HepG2 (cell line): ENCODE measurements around the gene P3H4. TPM values are rescaled to one million over a fixed set of nuclear protein-coding genes. Genes with fewer than 3 reads are reported as not detected.

Experiments
- ATF7 ChIP-seq, 2 experiments: fragments of 450-650 bp in 1 of 2; sonication (generic) in 1 of 2; formaldehyde crosslinking in 1 of 2; IDR thresholded peaks; 2 replicates each; pipeline versions ENCODE4 v1.4.0 to v1.6.1; 2016 to 2020; ENCODE audit warnings: antibody characterized with exemption in 1 of 2, mild to moderate bottlenecking in 1 of 2, missing genetic modification reagents in 1 of 2
- BHLHE40 ChIP-seq: IDR thresholded peaks from 2 replicates; pipeline ENCODE4 v1.6.1; 2011; ENCODE audit warnings: low read length, improper control_type of control experiment
- DNMT3B ChIP-seq: conservative IDR thresholded peaks from 2 replicates; pipeline ENCODE4 v1.6.1; 2016; ENCODE audit warnings: missing biosample characterization, control low read depth
- FLYWCH1 ChIP-seq: sonication (generic); formaldehyde crosslinking; IDR thresholded peaks from 2 replicates; pipeline ENCODE4 v1.8.1; 2023; ENCODE audit warnings: mild to moderate bottlenecking, missing genetic modification reagents
- JUND ChIP-seq: sonication (generic); formaldehyde crosslinking; IDR thresholded peaks from 2 replicates; pipeline ENCODE4 v1.8.0; 2022; ENCODE audit warnings: mild to moderate bottlenecking, missing genetic modification reagents
- SNAPC2 ChIP-seq: sonication (generic); formaldehyde crosslinking; IDR thresholded peaks from 2 replicates; pipeline ENCODE4 v1.8.1; 2022; ENCODE audit warnings: mild to moderate bottlenecking, missing genetic modification reagents
- TCF12 ChIP-seq, 2 experiments: fragments of 450-650 bp in 1 of 2; sonication (generic) in 1 of 2; formaldehyde crosslinking in 1 of 2; IDR thresholded peaks; 2 replicates each; pipeline versions ENCODE4 v1.6.1 to v1.8.0; 2017 to 2022; ENCODE audit warnings: antibody characterized with exemption in 1 of 2, mild to moderate bottlenecking in 1 of 2, missing genetic modification reagents in 1 of 2, moderate library complexity in 1 of 2
- TP53 ChIP-seq: sonication (generic); formaldehyde crosslinking; conservative IDR thresholded peaks from 2 replicates; pipeline ENCODE4 v1.4.0; 2020; ENCODE audit warnings: missing genetic modification reagents
- ZNF777 ChIP-seq: sonication (generic); formaldehyde crosslinking; IDR thresholded peaks from 2 replicates; pipeline ENCODE4 v1.4.0; 2020; ENCODE audit warnings: missing genetic modification reagents
- polyA plus RNA-seq, 8 experiments: library from polyadenylated mRNA; depleted of rRNA in 3 of 8; stranded (reverse) in 7 of 8; unstranded in 1 of 8; fragments of >200 nt; fragmentation: Illumina TruSeq in 4 of 8; extraction: Trizol in 4 of 8; gene quantifications; 2 replicates each; pipeline versions ENCODE4 v1.2.1 to v1.2.3, GENCODE V29; 2011 to 2016; ENCODE audit warnings: low read depth in 4 of 8, missing spikeins in 1 of 8, mixed read lengths in 1 of 8; ENCODE audit not compliant: insufficient read depth in 1 of 8
- total RNA-seq, 5 experiments: library from RNA; depleted of rRNA; stranded (reverse); fragments of >200 nt; fragmentation: Illumina TruSeq; extraction: Trizol; gene quantifications; 2 replicates each; pipeline ENCODE4 v1.2.3, GENCODE V29; 2016; ENCODE audit warnings: low read depth in 1 of 5
- TF ChIP-seq, protein P1 (sequence below), 2 experiments: sonication (generic) in 1 of 2; formaldehyde crosslinking in 1 of 2; IDR thresholded peaks; 2 replicates each; pipeline versions ENCODE4 v1.6.1 to v1.9.0; 2014 to 2022; ENCODE audit warnings: antibody characterized with exemption in 1 of 2, borderline replicate concordance in 1 of 2, inconsistent platforms in 1 of 2, low read depth in 1 of 2, missing genetic modification reagents in 1 of 2
- TF ChIP-seq, protein P2 (sequence below): sonication (generic); formaldehyde crosslinking; IDR thresholded peaks from 2 replicates; pipeline ENCODE4 v1.5.1; 2020; ENCODE audit warnings: mild to moderate bottlenecking, missing genetic modification reagents
- TF ChIP-seq, protein P3 (sequence below): sonication (generic); formaldehyde crosslinking; IDR thresholded peaks from 2 replicates; pipeline ENCODE4 v1.4.0; 2020; ENCODE audit warnings: missing genetic modification reagents

Gene P3H4
- total and polyA plus RNA-seq, 2 of the 13 experiments (the other 11 are each of a cell fraction or from before 2014, with no cell fraction given), result 37.1 to 50.6 TPM

DNA sequence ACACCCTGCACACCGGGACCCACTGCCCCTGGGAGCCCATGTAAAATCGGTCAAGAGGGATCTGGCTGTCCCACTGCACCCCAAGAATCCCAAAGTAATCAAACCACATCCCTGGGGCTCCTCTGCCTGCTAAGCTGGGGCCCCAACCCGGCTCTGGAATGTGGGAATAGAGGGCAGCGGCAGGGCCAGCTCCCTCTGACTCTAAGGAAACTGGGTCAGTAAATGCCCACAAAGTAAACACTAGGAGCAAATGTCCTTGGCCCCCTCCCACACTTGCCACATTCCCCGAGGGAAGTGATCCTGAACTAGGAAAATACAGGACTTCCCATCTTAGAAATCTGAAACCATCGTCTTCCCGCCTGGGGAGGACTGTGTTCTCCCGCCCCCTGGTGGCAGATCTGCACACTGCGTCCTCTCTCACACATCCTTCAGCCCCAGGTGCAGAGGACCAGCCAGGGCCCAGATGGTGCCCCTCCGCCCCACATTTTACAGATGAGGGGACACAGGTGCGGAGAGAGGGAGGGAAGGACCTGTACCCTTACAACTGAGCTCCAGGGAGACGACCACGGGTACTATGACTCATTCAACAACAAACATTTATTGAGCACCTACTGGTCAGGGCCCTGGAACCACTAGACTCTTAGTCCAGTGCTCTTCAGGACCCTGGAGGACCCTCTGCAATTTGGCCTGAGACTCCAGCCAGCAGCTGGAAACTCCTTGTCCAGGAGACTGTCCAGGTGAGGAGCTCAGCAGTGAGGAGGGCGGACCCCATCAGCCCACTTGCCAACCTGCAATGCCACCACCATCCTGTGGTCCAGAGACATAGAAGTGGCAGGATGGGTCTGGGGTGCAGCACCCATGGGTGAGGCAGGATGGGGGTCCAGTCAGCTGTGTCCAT, 10.1 kb downstream of the P3H4 start (continued):
- TF ChIP-seq, protein P1, sequence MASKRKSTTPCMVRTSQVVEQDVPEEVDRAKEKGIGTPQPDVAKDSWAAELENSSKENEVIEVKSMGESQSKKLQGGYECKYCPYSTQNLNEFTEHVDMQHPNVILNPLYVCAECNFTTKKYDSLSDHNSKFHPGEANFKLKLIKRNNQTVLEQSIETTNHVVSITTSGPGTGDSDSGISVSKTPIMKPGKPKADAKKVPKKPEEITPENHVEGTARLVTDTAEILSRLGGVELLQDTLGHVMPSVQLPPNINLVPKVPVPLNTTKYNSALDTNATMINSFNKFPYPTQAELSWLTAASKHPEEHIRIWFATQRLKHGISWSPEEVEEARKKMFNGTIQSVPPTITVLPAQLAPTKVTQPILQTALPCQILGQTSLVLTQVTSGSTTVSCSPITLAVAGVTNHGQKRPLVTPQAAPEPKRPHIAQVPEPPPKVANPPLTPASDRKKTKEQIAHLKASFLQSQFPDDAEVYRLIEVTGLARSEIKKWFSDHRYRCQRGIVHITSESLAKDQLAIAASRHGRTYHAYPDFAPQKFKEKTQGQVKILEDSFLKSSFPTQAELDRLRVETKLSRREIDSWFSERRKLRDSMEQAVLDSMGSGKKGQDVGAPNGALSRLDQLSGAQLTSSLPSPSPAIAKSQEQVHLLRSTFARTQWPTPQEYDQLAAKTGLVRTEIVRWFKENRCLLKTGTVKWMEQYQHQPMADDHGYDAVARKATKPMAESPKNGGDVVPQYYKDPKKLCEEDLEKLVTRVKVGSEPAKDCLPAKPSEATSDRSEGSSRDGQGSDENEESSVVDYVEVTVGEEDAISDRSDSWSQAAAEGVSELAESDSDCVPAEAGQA (IDR thresholded peaks at IDR 0.05; ENCODE audit: low read depth), result no peak
- TF ChIP-seq, protein P1 (CRISPR knock-in tag; IDR thresholded peaks at IDR 0.05; ENCODE audit: borderline replicate concordance), result no peak
- no peak; the same call in 1 of the 2 replicates for TF ChIP-seq ZNF777 (CRISPR knock-in tag)
- TF ChIP-seq TP53 (CRISPR knock-in tag), result no peak
- TF ChIP-seq ATF7 (IDR thresholded peaks at IDR 0.05), result no peak
- TF ChIP-seq ATF7 (CRISPR knock-in tag; IDR thresholded peaks at IDR 0.05), result 0 out of 2 replicates have a peak, but pooled peaks have one; percentile 47
- TF ChIP-seq FLYWCH1 (CRISPR knock-in tag), result no peak
- TF ChIP-seq JUND (CRISPR knock-in tag), result 0 out of 2 replicates have a peak, but pooled peaks have one; percentile 51
- no peak for TF ChIP-seq TCF12 (IDR thresholded peaks at IDR 0.05)
- no peak for TF ChIP-seq TCF12 (CRISPR knock-in tag; IDR thresholded peaks at IDR 0.05)
- no peak for TF ChIP-seq DNMT3B
- peak; percentile 15; the same call in 1 of the 2 replicates for TF ChIP-seq SNAPC2 (CRISPR knock-in tag)
- 0 out of 2 replicates have a peak, but pooled peaks have one; percentile 30 for TF ChIP-seq BHLHE40
- TF ChIP-seq, protein P2, sequence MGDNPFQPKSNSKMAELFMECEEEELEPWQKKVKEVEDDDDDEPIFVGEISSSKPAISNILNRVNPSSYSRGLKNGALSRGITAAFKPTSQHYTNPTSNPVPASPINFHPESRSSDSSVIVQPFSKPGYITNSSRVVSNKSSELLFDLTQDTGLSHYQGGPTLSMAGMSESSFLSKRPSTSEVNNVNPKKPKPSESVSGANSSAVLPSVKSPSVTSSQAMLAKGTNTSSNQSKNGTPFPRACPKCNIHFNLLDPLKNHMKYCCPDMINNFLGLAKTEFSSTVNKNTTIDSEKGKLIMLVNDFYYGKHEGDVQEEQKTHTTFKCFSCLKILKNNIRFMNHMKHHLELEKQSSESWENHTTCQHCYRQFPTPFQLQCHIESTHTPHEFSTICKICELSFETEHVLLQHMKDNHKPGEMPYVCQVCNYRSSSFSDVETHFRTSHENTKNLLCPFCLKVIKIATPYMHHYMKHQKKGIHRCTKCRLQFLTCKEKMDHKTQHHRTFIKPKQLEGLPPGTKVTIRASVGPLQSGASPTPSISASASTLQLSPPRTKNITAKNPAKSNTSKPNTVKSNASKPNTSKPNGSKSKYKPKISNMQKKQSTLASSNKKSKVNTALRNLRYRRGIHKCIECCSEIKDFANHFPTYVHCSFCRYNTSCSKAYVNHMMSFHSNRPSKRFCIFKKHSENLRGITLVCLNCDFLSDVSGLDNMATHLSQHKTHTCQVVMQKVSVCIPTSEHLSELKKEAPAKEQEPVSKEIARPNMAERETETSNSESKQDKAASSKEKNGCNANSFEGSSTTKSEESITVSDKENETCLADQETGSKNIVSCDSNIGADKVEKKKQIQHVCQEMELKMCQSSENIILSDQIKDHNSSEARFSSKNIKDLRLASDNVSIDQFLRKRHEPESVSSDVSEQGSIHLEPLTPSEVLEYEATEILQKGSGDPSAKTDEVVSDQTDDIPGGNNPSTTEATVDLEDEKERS (CRISPR knock-in tag), result no peak
- TF ChIP-seq, protein P3, sequence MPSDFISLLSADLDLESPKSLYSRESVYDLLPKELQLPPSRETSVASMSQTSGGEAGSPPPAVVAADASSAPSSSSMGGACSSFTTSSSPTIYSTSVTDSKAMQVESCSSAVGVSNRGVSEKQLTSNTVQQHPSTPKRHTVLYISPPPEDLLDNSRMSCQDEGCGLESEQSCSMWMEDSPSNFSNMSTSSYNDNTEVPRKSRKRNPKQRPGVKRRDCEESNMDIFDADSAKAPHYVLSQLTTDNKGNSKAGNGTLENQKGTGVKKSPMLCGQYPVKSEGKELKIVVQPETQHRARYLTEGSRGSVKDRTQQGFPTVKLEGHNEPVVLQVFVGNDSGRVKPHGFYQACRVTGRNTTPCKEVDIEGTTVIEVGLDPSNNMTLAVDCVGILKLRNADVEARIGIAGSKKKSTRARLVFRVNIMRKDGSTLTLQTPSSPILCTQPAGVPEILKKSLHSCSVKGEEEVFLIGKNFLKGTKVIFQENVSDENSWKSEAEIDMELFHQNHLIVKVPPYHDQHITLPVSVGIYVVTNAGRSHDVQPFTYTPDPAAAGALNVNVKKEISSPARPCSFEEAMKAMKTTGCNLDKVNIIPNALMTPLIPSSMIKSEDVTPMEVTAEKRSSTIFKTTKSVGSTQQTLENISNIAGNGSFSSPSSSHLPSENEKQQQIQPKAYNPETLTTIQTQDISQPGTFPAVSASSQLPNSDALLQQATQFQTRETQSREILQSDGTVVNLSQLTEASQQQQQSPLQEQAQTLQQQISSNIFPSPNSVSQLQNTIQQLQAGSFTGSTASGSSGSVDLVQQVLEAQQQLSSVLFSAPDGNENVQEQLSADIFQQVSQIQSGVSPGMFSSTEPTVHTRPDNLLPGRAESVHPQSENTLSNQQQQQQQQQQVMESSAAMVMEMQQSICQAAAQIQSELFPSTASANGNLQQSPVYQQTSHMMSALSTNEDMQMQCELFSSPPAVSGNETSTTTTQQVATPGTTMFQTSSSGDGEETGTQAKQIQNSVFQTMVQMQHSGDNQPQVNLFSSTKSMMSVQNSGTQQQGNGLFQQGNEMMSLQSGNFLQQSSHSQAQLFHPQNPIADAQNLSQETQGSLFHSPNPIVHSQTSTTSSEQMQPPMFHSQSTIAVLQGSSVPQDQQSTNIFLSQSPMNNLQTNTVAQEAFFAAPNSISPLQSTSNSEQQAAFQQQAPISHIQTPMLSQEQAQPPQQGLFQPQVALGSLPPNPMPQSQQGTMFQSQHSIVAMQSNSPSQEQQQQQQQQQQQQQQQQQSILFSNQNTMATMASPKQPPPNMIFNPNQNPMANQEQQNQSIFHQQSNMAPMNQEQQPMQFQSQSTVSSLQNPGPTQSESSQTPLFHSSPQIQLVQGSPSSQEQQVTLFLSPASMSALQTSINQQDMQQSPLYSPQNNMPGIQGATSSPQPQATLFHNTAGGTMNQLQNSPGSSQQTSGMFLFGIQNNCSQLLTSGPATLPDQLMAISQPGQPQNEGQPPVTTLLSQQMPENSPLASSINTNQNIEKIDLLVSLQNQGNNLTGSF (CRISPR knock-in tag), result no peak
